ENCODE results near the gene THRSP.

DNA sequence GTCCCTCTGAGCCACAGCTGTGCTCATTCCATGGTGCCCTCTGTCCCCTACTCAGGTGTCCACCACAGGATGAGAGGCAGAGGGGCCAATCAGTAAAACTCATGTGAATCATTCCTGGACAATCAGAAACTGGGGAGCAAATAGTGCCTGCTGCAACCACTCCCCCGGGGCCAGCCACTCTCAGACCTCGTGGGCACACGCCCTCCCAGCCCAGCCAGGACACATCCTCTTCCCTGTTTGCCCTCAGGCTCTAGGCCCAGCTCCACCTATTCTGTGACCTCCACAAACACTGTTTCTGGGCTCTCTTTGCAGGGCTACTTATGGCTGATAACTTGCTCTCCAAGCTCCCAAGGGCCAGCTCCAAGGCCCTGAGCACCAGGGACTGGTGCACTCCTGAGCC lies 26.6 kb upstream of the THRSP start:
- TF ChIP-seq CTCF (IDR thresholded peaks at IDR 0.05) (no peak), POLR2A (IDR thresholded peaks at IDR 0.05) (no peak), POLR2AphosphoS5 (IDR thresholded peaks at IDR 0.05) (no peak)

All from suprapubic skin (tissue), 4 donors.